Fibroblast of pulmonary artery (primary cell): ENCODE results near the gene ZDHHC9.

ENCODE experiments used
- DNase-seq: peaks from one replicate; pipeline ENCODE4 v3.0.0-alpha.2; 2010; ENCODE audit warnings: low read depth
- H3K4me3 ChIP-seq: replicated peaks from 2 replicates; pipeline ENCODE4 v1.5.1; 2011; ENCODE audit warnings: low read depth, mild to moderate bottlenecking, control low read depth, low read length, moderate library complexity
- TF ChIP-seq, protein P1 (sequence below): IDR thresholded peaks from 2 replicates; pipeline ENCODE4 v1.5.1; 2011; ENCODE audit warnings: mild to moderate bottlenecking, control low read depth, low read length, inconsistent platforms; ENCODE audit errors: missing control alignments

The ZDHHC9 gene

DNA sequence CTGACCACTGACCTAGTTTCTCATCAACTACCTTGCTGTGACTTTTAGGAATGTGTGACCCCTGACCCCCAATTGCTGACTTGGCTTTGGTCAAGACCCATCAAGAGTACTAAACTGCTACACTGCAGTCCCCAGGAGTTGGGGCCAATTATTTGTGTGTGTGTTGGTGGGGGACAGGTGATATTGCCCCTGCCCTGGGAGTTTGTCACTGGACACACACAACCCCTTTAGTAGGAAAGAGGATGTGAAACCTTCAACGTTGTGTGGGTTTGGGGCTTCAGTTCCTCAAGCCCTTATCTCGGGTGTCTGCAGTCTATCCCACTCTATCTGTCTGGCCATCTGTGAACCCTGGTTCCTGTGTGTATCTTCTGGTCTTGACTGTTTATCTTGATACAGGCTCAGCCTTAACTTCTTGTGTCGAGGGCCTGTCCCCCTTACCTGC is 57.5 kb downstream of the ZDHHC9 start:
- TF ChIP-seq, protein P1, sequence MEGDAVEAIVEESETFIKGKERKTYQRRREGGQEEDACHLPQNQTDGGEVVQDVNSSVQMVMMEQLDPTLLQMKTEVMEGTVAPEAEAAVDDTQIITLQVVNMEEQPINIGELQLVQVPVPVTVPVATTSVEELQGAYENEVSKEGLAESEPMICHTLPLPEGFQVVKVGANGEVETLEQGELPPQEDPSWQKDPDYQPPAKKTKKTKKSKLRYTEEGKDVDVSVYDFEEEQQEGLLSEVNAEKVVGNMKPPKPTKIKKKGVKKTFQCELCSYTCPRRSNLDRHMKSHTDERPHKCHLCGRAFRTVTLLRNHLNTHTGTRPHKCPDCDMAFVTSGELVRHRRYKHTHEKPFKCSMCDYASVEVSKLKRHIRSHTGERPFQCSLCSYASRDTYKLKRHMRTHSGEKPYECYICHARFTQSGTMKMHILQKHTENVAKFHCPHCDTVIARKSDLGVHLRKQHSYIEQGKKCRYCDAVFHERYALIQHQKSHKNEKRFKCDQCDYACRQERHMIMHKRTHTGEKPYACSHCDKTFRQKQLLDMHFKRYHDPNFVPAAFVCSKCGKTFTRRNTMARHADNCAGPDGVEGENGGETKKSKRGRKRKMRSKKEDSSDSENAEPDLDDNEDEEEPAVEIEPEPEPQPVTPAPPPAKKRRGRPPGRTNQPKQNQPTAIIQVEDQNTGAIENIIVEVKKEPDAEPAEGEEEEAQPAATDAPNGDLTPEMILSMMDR: no peak
- no peak overlapping the region for H3K4me3 ChIP-seq
- no peak for DNase-seq

DNA sequence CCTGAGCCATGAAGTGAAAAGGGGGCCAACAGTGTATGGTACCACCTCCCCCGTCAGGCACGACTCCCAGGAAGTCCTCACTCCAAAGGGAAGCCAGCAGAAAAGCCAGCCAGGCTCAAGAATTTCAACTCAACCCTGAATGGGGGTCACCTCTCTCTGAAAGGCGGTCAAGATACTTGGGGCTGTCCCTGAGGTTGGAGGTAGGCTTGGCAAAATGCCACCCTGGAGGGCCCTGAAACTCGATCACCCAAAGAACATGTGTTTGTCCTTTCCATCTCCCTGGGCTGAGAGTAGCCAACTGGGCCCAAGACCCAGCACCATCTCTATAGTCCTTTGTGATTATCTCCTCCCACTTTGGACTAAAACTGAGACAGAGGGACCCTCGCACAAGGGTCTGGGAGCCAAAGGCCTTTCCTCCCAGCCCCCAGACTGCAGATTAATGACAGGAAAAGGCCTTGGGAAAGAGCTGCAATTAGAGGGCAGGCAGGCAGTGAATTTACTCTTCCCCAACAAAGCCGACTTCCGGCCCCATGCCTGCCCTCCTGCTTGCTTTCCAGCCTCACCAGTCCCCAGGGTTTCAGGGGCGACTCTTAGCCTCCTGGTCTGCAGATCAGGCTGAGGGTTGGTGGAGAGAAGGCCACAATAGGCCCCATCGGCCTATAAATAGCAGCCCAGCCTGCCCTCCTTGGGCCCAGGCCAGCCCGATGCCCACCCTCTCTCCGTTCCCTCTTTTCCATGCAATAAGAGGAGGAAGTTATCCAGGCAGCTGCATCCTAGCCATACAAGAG is 58.3 kb downstream of the ZDHHC9 start:
- H3K4me3 ChIP-seq: no peak overlapping the region
- no peak for DNase-seq
- TF ChIP-seq, protein P1: no peak

DNA sequence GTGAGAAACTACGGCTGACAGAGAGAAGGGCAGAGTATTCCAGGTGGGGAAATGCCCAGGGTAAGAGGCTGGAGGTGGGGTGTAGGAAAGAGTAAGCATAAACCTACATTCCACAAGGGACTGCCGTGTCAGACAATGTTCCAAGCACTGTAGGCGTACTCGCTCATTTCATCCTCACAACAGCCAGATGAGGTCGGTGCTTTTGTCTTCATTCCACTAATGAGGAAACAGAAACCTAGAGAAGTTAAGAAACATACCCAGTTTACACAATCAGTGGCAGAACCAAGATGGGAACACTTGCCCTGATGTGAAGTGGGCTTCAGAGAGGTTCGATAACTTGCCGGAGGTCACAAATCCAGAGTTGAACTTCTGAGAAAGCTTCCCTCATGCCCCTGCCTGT is 59.3 kb downstream of the ZDHHC9 start:
- TF ChIP-seq, protein P1: no peak
- H3K4me3 ChIP-seq: no peak overlapping the region
- DNase-seq: no peak

DNA sequence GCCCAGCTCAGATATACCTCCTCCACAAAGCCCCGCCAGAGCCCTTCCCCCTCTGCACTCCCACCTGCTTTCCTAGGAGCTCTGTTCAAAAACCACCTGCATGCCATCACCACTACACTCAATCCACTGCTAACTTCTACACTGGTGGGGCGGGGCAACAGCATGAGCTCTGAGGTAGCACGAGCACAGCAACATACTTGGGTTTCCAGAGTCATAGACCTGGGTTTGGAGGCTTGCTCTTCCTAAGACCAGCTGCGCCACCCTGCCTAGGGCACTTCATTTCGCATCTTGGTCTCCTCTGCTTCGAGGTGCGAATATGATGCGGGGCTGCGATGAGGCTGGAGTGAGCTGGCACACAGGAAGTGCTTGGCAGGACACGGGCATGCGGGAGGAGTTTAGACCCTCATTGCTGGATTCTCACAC is 60.4 kb downstream of the ZDHHC9 start:
- no peak overlapping the region for H3K4me3 ChIP-seq
- no peak for DNase-seq
- TF ChIP-seq, protein P1: no peak

DNA sequence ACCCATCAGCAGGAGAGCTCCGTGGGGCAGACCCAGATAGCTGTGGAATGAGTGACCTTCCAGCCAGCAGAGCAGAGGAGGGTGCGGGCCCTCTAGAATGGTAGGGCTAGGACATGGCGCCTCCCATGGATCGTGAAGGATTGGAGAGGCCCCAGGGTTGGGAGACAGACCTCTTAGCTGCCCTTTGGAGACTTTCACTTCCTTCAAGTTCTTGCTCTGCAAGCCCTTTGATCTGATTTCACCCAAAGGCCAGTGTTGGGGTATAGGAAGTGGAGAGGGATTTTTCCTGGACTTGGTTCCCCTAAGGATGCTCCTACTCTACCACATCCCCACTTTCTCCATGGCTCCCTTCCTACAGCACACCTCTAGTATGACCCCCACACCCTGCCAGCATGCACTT is 61.0 kb downstream of the ZDHHC9 start:
- TF ChIP-seq, protein P1: no peak
- no peak for DNase-seq
- no peak overlapping the region for H3K4me3 ChIP-seq

DNA sequence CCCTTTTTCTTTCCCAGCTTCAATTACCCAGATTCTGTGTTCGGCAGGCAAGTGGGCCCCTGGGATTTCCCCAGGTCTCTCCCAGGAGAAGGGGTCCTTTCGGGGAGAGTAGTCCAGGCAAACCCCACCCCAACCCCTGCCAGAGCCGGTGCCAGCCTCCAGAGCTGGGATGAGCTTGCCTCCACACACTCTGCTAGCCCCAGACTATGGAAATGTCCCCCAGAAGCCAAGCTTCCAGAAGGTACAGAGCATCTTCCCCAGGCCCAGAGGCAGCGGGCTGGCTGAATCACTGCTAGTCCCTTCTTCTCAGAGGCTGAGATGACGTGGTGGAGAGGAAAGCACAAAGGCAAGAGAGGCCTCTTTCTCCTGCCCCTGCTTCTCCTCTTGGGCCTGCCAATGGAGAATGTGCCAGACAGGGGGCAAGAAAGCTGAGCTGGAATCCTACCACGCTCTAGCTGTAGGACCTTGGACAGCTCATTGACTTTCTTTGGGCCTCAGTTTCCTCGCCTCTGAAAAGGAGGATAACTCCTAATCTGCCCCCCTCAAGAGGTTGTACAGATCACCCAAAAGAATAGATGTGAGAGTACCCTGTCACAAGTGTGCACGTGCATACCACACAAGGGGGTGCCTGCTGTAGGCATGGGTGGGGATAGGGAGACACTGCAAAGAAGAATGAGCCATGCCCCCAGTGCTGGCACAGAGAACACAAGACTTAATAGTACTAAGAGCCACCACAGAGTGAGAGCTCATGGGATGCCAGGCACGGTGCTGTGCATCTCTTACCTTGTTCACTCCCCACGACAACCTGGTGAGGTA is 61.8 kb downstream of the ZDHHC9 start:
- no peak for DNase-seq
- TF ChIP-seq, protein P1: no peak
- H3K4me3 ChIP-seq: no peak overlapping the region
